ENCODE results near the gene RABL2B. TPM values are rescaled to one million over a fixed set of nuclear protein-coding genes. Genes with fewer than 3 reads are reported as not detected.

Gene RABL2B
- total RNA-seq, 2 experiments from 2014 or later: 36.0 to 37.3 TPM

DNA sequence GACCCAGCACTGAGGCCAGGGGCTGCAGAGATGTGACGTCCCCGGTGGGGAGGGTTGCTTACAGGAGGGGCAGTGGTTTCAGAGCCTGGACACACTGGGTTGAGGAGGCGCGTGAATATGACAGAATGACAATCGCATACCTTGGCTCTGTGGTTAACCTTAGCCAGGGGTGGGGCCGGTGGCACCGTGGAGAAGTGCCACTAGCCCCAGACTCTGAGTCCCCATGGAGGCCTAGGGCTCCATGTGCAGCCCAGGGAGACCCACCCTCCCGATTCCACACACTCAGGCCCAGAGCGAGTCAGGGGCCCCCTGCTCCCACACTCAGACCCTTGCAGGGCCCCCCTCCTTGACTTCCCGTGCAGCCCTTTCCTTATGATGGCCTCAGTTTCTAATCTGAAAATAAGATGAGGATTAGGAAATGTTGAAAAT lies 49.1 kb downstream of the RABL2B start:
- H3K4me1 Mint-ChIP-seq (ENCODE audit: low read depth): peaks cover 4% of the 10 kb centered on the region

DNA sequence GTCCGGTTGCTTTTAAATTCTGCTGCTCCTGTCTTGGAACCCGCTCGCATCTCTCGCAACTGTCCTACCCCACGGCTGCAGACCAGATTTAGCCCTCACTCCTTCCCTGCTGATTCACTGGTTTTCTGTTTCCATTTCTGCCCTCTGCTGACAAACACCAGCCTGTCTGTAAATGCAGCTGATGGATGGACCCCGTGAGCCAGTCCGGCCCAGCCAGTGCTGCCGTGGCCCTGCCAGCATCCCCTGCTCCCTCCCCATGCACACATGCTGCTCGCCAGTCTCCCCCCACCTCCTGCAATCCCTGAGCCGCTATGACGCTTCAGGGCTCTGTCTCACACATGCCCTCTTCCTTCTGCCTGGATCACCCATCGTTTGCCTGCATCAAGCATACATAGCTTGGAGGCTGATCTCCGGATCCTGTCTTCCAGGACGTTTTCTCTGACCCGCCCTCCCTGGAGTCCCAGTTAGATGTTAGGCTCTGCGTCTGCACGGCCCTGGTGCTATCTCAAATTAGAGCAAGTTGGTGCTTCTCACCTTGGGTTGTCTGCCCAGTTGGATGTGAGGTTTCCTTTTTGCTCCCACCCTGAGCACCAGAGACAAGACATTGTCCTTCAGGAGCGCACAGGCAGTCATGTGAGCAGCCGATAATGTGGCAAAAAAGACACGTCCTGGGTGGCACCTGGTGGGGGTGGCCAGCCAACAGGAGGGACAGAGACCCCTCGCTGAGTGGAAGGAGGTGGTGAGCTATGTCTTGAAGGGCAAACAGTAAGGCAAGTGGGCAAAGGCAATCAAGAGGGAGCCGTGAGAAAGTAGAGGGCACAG lies 49.7 kb downstream of the RABL2B start:
- Mint-ChIP-seq H3K27ac (no peak overlapping the region), H3K9me3 (no peaks in the 10 kb centered on the region), H3K27me3 (no peaks in the 10 kb centered on the region), H3K36me3 (ENCODE audit: low read depth) (no peaks in the 10 kb centered on the region), H3K4me3 (no peak overlapping the region), H3K4me1 (ENCODE audit: low read depth) (peaks cover 4% of the 10 kb centered on the region)
- no peak overlapping the region for H3K4me3 ChIP-seq (ENCODE audit: low read length)
- POLR2A ChIA-PET: no interaction called here
- no peaks in the 10 kb centered on the region for H3K36me3 ChIP-seq (ENCODE audit: insufficient read depth, low read length)
- ATAC-seq (ENCODE audit: poor library complexity) (no peak), DNase-seq (no peak)
- intact Hi-C loops (cut with DNase I, micrococcal nuclease): loop anchor here in 1 of 2 experiments (2.0 kb wide), 1 partner anchor 23 kb away; no protein-coding TSS in a partner anchor
- H3K27me3 ChIP-seq (ENCODE audit: control insufficient read depth in 1 of 2, insufficient read depth in 2 of 2, low read length in 2 of 2): no peaks in the 10 kb centered on the region
- no peaks in the 10 kb centered on the region for H3K9me3 ChIP-seq (ENCODE audit: control insufficient read depth in 1 of 2, insufficient read depth in 1 of 2, low read length in 2 of 2)
- H3K27ac ChIP-seq (ENCODE audit: low read depth in 1 of 2, low read length in 2 of 2): no peak overlapping the region
- CTCF ChIA-PET: interaction anchor here (1.5 kb wide), 1 partner anchor 23 kb away, joined by 3 read pairs; no protein-coding TSS in a partner anchor
- H3K4me1 ChIP-seq (ENCODE audit: insufficient read depth, low read length): peaks cover 9% of the 10 kb centered on the region
- TF ChIP-seq, protein P1, sequence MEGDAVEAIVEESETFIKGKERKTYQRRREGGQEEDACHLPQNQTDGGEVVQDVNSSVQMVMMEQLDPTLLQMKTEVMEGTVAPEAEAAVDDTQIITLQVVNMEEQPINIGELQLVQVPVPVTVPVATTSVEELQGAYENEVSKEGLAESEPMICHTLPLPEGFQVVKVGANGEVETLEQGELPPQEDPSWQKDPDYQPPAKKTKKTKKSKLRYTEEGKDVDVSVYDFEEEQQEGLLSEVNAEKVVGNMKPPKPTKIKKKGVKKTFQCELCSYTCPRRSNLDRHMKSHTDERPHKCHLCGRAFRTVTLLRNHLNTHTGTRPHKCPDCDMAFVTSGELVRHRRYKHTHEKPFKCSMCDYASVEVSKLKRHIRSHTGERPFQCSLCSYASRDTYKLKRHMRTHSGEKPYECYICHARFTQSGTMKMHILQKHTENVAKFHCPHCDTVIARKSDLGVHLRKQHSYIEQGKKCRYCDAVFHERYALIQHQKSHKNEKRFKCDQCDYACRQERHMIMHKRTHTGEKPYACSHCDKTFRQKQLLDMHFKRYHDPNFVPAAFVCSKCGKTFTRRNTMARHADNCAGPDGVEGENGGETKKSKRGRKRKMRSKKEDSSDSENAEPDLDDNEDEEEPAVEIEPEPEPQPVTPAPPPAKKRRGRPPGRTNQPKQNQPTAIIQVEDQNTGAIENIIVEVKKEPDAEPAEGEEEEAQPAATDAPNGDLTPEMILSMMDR (IDR thresholded peaks at IDR 0.05): no peak

More for the DNA sequence above, 49.1 kb downstream of the RABL2B start:
- H3K4me3 ChIP-seq (ENCODE audit: low read length): no peak overlapping the region
- Mint-ChIP-seq H3K27ac (no peak overlapping the region), H3K27me3 (no peaks in the 10 kb centered on the region), H3K9me3 (no peaks in the 10 kb centered on the region), H3K36me3 (ENCODE audit: low read depth) (no peaks in the 10 kb centered on the region), H3K4me3 (no peak overlapping the region)
- CTCF ChIA-PET: interaction anchor here (1.5 kb wide), 1 partner anchor 23 kb away, joined by 3 read pairs; no protein-coding TSS in a partner anchor
- H3K27me3 ChIP-seq (ENCODE audit: control insufficient read depth in 1 of 2, insufficient read depth in 2 of 2, low read length in 2 of 2): no peaks in the 10 kb centered on the region
- no peak for DNase-seq
- no peaks in the 10 kb centered on the region for H3K36me3 ChIP-seq (ENCODE audit: insufficient read depth, low read length)
- H3K9me3 ChIP-seq (ENCODE audit: control insufficient read depth in 1 of 2, insufficient read depth in 1 of 2, low read length in 2 of 2): no peaks in the 10 kb centered on the region
- H3K27ac ChIP-seq (ENCODE audit: low read depth in 1 of 2, low read length in 2 of 2): no peak overlapping the region
- POLR2A ChIA-PET: no interaction called here
- ATAC-seq (ENCODE audit: poor library complexity): no peak
- H3K4me1 ChIP-seq (ENCODE audit: insufficient read depth, low read length): peaks cover 9% of the 10 kb centered on the region
- TF ChIP-seq, protein P1 (IDR thresholded peaks at IDR 0.05): no peak
- intact Hi-C loops (cut with DNase I, micrococcal nuclease): no loop called here

DNA sequence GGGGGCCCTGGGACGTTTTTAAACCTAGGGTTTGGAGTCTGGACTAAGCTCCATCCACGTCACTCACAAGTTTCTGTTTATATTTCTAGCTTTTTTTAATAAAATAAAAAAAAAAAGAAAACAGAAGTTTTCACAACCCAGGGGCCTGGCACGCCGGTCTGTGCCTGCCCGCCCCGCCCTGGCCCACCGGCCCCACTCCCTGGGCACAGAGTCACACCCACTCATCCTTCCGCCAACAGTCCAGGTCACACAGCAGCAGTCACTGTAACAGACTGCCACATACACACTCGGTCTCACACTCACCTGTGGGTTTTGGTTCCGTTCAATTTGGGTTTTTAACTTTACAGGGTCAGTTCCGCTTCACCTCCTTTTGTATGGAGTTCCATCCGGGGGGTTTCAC lies 50.8 kb downstream of the RABL2B start:
- Mint-ChIP-seq H3K36me3 (ENCODE audit: low read depth) (no peaks in the 10 kb centered on the region), H3K27ac (no peak overlapping the region), H3K9me3 (no peaks in the 10 kb centered on the region), H3K4me3 (no peak overlapping the region), H3K27me3 (no peaks in the 10 kb centered on the region), H3K4me1 (ENCODE audit: low read depth) (peaks cover 4% of the 10 kb centered on the region)
- H3K27me3 ChIP-seq (ENCODE audit: control insufficient read depth in 1 of 2, insufficient read depth in 2 of 2, low read length in 2 of 2): no peaks in the 10 kb centered on the region
- peaks cover 9% of the 10 kb centered on the region for H3K4me1 ChIP-seq (ENCODE audit: insufficient read depth, low read length)
- H3K4me3 ChIP-seq (ENCODE audit: low read length): no peak overlapping the region
- ChIA-PET CTCF (interaction anchor here (1.3 kb wide), 1 partner anchor 25 kb away, joined by 4 read pairs; no protein-coding TSS in a partner anchor), POLR2A (no interaction called here)
- TF ChIP-seq, protein P1 (IDR thresholded peaks at IDR 0.05): no peak
- intact Hi-C loops (cut with DNase I, micrococcal nuclease): loop anchor here (1.0 to 2.0 kb wide), 2 partner anchors 24 to 25 kb away; no protein-coding TSS in a partner anchor
- ATAC-seq (ENCODE audit: poor library complexity) (no peak), DNase-seq (no peak)
- no peaks in the 10 kb centered on the region for H3K9me3 ChIP-seq (ENCODE audit: control insufficient read depth in 1 of 2, insufficient read depth in 1 of 2, low read length in 2 of 2)
- H3K27ac ChIP-seq (ENCODE audit: low read depth in 1 of 2, low read length in 2 of 2): no peak overlapping the region
- no peaks in the 10 kb centered on the region for H3K36me3 ChIP-seq (ENCODE audit: insufficient read depth, low read length)
